ENCODE measurements around the gene ANKRD22.

Gene ANKRD22

DNA sequence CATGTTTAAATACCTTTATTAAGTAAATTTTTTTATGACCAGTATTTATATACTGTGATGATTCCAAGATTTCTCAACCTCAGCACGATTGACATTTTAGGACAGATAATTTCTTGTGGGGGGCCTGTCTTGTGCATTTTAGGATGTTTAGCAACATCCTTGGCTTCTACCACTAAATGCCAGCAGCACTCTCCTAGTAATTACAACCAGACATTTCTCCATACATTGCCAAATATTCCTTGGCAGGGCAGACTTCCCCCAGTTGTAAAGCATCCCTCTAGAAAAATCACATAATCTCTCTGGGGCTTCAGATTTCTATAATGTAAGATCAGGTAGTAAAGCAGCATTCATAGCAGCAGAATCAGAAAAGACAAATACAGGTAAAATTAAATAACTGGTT is 56.9 kb downstream of the ANKRD22 start:
- no peak for DNase-seq (ENCODE audit: low spot score)

DNA sequence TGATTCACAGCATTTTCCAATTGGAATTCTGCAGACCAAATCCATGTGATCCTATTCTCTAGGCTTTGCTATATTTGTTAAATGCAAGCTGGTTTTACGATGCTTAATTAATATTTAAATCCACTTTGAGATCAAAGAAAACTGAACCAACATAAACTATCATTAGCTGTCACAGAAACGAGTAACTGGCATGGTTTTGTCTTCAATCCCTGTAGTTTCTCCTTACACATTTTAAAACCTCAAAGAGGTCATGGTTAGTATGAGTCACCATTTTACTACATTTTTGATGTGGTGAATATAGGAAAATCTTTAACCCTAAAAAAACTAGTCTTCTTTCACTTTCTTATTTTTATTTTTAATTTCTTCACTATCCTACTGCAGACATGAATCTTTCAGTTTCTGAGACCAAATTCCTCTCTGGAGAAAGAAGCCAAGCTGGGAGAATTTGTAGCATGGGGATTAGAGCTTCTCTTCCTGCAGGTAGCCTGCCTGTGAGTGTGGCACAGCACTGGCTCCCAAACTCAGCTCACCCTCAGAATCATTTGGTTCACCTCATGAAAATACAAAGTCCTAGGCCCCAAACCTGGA is 57.8 kb downstream of the ANKRD22 start:
- DNase-seq (ENCODE audit: low spot score), result no peak

DNA sequence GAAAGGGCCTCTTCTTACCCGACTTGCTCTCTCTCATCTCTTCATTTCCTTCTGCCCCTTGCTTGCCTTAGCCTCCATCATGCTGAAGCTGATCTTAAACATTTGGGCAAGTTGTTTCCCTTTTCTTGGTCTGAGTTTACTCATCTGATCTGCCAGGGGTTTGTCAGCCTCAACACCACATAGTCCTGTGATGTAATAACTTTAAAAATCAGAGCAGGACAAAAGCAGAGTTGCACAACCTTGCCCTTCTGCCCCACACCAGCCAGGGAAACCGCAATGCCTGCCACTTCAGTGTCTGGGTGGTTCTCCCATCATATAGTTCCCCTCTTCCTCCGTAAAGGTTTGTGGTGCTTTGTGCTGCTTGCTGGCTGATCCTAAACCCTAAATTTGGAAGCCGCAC is 59.0 kb downstream of the ANKRD22 start:
- DNase-seq (ENCODE audit: low spot score), result no peak

- no peak for DNase-seq (ENCODE audit: low spot score)
Measured at GRCh38 chr10:88791924-88792323, 59.7 kb downstream of the ANKRD22 start.

GRCh38 chr10:88788924-88789323 is 62.7 kb downstream of the ANKRD22 start:
- no peak for DNase-seq (ENCODE audit: low spot score)

DNA sequence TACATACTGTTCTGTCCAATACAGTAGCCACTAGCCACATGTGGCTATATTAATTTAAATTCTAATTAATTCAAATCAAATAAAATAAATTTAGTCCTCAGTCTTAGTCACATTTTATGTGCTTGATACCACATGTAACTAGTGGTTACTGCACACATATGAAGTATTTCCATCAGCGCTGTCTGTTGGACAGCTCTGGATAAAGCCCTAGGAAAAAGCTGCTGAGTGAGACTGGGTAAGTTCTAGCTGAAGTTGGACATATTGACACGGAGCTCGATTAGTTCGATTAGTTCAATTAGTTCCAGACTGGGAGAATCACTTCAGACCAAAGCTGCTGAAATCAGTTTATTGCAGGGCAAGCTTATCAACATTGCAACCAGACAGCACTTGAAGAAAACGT is 64.2 kb downstream of the ANKRD22 start:
- no peak for DNase-seq (ENCODE audit: low spot score)

- no peak for DNase-seq (ENCODE audit: low spot score)
Measured at GRCh38 chr10:88786032-88786770, 65.4 kb downstream of the ANKRD22 start.

- DNase-seq (ENCODE audit: low spot score), result no peak
Measured at GRCh38 chr10:88783724-88784123, 67.9 kb downstream of the ANKRD22 start.

- DNase-seq (ENCODE audit: low spot score), result no peak
Measured at GRCh38 chr10:88782222-88782621, 69.4 kb downstream of the ANKRD22 start.

DNA sequence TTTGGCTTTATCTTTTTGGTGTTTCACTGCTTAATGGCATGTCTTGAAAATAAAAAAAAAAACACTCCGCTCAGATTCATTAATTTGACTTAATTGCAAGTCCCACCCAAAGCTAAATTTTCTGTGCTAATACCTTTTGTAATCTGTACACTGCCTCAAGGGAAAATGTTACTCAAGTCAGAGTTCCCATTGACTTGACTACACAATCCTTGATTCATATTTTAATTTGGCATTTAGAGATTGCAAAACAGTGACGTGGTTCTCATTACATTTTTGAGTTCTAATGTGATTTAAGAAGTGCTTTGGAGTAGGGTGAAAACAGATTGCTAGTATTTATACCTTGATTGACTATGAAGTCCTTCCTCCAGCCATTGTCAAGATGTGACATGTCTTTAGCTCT is 70.4 kb downstream of the ANKRD22 start:
- no peak for DNase-seq (ENCODE audit: low spot score)

Data from germinal center (tissue), 1 donor.